Measurements from ENCODE around the gene NECTIN1.

GRCh38 chr11:119709171-119709570, 19.8 kb downstream of the NECTIN1 start:
- TF ChIP-seq CTCF (conservative IDR thresholded peaks at IDR 0.05; ENCODE audit: low read length): no peak
- TF ChIP-seq EZH2phosphoT487 (IDR thresholded peaks at IDR 0.05; ENCODE audit: borderline replicate concordance, low read depth, low read length): no peak

Data from OCI-LY7 (cell line).